Amygdala (tissue), 56 donors: ENCODE measurements around the gene LRRC42.
"Not testable (repeated sequence)": the region's sequence is repeated elsewhere in the genome, so short reads cannot be mapped to it uniquely, and the experiment has no call there.

Experiments used
- DNase-seq, 56 donors: peaks; one replicate each; lab custom pipeline; 2025; lab: John Stamatoyannopoulos, UW

LRRC42 gene

DNA sequence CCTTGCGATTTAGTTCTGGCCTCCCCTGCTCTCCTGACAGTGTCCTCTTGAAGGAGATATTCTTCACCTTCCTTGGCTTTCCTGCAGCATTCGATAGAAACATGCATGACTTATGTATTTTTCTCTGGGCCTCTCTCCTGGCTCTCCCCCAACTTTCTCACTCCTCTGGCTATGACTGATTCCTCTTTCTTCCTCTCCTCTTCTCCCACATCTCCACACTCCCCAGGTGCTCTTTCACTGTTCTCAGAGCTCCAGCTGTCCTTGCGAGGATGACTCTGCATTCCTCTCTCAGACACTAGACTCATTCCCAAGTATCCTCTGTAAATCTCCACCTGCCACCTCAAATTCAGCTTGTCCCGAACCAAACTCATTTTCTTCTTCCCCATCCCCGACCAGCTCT is 18.0 kb downstream of the LRRC42 start:
- no peak for DNase-seq

DNA sequence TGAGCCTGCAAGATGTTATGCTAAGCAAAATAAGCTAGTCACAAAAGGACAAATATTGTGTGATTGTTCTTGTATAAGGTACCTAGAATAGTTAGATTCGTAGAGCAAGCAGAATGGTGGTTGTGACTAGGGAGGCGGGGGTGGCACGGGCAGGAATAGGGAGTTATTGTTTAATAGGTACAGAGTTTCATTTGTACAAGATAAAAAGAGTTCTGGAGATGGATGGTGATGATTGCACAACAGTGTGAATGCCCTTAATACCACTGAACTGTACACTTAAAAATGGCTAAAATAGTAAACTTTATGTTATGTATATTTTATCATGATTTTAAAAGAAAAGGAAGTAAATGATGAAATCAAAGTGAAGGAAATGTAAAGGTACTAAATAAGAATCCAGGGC is 20.6 kb downstream of the LRRC42 start:
- no peak for DNase-seq

DNA sequence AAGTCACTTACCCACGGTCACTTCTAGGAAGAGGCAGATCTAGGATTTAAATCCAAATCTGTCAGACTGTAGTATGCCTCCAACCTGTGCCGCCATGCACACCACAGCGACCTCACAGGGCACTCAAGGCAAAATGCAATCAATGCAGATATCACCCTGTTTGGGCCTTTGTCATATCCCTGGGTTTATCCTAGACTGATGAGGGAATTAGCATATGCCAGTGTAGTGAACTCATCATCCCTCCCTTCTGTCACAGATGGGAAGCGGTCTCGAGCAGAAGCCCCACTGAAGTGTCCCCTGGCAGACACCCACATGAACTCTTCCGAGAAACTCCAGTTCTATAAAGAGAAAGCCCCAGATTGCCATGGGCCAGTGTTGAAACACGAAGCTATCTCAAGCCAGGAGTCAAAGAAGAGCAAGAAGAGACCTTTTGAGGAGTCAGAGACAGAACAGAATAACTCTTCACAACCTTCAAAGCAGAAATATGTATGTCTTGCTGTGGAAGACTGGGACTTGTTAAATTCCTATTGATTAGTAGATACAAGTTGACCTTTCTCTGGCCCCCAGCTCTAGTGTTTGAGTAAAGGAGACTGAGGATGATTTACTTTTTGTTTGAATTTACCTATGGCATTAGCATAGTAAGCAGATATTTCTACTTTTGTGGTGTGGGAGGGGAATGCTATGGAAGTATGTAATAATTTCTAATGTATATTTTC is 21.4 kb downstream of the LRRC42 start:
- no peak for DNase-seq

DNA sequence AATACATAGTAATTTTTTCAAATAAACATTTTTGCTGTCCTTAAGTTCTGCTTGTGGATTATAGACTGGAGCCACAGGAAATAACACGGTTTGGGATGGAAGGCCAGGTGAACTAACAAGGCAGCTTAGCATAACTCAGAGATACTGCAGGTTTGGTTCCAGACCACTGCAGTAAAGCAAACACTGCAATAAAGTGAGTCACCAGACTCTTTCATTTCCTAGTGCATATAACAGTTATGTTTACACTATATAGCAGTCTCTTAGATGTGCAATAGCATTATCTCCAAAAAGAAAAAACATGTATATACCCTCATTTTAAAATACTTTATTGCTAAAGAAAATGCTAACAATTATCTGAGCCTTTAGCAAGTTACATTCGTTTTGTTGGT is 22.0 kb downstream of the LRRC42 start:
- no peak for DNase-seq

DNA sequence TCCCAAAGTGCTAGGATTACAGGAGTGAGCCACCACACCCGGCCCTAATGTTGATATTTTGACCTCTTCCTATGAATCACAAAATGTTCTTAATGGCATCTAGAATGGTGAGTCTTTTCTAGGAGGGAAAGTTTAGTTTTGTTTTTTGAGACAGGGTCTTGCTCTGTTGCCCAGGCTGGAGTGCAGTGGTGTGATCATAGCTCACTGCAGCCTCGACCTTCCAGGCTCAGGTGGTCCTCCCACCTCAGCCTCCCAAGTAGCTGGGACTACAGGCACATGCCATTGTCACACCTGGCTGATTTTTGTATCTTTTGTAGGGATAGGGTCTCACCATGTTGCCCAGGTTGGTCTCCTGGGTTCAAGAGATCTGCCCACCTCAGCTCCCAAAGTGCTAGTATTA is 23.2 kb downstream of the LRRC42 start:
- DNase-seq, result not testable (repeated sequence)

DNA sequence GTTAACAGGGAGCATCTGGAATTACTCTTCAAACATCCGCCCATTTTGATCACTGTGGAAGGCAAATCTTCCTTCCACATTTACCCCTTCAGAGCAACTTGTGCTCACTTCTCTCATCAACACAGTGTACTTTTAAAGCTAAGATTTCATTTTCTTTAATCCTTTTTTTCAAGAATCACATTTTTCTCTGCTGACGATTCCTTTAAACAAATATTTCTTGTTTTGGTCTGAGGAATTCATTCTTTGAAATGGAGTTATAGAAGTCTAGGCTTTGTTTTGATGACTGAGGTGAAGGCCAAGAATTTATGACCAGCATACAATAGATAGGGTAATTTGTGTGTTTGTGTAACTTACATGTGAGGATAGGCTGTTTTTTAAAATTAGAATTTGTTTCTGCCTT is 25.6 kb downstream of the LRRC42 start:
- DNase-seq, result no peak

DNA sequence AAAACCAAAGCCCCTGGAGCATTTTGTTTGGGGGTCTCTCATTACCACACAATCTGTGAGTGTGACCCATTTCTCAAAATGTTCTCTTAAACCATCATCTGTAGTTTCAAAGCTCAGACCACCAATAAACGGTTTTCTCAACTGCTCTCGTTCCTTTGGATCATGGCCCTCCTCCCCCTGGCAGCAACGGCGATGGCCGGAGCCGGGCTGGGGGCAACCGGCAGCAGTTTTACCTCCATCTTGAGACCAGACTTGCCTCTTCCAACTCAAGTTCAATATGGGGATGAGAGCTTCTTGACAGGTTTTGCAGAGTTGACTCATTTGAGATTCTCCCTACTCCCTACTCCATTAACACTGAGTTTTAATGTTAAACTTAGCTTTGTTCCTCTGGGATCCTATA is 29.7 kb downstream of the LRRC42 start:
- DNase-seq, result no peak

DNA sequence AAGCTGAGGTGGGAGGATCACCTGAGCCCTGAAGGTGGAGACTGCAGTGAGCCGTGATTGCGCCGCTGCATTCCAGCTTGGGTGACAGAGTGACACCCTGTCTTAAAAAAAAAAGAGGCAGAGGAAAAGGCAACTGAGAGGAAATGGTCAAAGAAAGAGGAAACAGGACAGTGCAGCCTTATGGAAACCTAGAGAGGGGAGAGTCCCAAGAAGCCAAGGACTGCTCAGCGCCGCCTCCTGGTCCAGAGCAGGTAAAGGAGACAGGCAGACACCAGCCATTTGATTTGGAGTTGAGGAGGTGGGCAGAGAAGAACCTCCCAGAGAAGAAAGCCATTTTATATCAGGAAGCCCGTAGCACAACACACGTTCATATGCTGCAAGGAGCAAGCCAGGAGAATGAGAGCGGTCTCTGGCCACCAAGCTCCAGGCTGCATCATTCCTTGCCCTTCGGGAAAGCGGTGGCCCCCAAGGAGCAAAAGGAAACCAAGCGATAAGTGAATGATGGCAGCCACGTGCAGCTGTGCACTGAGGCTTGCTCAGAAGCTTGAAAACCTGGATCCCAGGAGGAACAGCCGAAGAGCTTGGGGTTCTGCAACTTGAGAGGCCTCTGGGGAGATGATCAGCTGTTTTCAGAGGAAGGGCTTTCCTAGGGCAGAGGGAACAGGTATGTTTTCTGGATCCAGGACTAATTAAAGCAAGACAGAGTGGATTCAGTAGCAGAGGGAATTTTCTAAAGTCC is 33.7 kb downstream of the LRRC42 start:
- DNase-seq, result no peak

DNA sequence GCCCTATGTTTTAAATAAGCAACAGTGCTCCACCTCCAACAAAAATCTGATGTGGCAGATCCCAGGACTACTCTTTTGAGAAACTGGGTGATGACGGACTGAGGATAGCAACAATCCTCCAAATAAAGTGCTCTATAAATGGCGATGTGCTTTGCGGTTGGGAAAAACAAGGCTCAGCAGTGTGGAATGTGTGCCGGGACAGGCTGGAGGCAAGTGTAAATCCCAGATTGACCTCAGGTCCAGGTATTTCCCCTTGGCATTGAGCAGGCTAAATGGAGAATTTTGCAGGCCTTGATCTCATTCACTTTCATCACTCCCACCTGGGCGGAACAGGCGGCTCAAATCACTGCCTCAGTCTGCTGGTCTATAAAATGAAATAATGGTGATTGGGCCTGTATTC is 35.1 kb downstream of the LRRC42 start:
- DNase-seq, result no peak

DNA sequence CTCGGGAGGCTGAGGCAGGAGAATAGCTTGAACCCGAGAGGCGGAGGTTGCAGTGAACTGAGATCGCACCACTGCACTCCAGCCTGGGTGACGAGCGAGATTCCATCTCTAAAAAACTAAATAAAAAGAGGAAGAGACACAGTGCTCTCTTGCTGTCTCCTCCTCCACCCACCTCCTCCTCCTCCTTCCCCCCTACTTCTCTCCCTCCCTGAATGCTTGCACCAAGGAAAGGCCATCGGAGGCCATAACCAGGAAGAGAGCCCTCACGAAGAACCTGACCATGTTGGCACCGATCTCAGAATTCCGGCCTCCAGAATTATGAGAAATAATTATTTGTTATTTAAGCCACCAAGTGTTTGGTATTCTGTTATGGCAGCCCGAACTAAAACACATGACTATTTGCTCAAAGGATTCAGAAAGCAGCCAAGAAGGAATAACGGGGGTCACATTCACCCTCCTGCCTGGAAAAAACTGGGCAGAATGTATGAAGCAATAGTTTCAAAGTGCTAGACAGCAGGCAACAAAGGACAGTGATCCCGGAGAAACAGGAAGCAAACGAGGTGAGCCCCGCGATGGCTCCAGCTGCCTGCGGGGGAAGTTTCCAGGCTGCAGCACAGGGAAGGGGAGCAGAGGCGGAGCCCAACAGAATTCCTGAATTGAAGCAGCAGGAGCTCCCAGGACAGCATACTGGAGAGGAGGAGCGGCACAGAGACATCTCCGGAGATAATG is 36.0 kb downstream of the LRRC42 start:
- DNase-seq, result peak in 6 of 56 donors; percentile 1 to 18 (median 6)

DNA sequence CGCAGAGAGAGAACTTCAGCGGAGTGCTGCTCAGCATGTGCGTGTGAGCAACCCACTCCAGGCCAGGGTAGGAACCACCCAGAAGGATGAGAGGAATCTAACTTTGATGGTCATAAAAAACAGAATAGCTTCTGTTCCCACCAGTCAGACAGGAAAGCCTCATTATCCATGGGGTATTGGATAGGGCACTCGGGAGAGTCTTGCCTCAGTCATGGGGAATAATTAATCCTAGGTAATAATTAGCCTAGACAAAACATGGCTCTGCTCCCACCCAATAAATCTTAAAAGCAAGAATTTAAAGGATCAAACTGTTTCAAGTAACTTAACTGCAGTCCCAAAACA is 36.6 kb downstream of the LRRC42 start:
- no peak for DNase-seq

DNA sequence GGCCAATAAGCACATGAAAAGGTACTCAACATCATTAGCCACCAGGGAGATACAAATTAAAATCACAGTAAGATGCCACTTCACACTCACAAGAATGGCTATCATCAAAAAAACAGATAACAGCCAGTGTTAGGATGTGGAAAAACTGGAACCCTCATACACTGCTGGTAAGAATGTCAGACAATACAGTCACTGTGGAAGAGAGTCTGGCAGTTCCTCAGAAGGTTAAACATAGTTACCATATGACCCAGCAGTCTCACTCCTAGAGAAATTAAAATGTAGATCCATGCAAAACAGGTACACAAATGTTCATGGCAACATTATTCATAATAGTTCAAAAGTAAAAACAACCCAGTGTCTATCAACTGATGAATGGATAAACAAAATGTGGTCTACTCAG is 38.6 kb downstream of the LRRC42 start:
- DNase-seq, result no peak

DNA sequence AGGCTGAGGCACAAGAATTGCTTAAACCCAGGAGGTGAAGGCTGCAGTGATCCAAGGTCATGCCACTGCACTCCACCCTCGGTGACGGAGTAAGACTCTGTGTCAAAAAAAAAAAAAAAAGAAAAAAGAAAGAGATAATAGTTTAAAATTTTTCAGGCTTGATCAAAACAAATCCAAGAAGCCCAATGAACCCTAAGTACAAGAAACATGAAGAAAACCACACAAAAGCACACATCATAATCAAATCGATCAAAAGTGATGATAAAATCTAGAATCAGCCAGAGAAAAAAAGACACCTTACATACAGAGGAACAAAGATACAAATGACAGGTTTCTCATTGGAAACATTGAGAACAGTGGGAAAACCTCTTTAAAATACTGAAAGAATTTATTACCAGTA is 40.3 kb downstream of the LRRC42 start:
- DNase-seq, result no peak

DNA sequence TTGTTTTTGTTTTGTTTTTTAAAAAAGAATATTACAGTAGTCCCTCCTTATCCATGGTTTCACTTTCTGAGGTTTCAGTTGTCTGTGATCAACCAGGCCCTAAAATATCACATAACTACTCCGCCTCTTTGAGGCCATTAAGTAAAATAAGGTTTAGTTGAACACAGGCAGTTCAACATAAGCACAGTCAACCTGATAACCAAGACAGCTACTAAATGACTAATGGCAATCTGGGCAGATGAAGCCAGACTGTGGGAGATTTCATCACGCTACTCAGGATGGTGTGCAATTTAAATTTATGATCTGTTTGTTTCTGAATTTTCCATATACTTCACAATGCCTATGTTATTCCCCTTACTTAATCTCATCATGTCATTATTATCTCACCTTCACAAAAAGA is 41.7 kb downstream of the LRRC42 start:
- no peak for DNase-seq

DNA sequence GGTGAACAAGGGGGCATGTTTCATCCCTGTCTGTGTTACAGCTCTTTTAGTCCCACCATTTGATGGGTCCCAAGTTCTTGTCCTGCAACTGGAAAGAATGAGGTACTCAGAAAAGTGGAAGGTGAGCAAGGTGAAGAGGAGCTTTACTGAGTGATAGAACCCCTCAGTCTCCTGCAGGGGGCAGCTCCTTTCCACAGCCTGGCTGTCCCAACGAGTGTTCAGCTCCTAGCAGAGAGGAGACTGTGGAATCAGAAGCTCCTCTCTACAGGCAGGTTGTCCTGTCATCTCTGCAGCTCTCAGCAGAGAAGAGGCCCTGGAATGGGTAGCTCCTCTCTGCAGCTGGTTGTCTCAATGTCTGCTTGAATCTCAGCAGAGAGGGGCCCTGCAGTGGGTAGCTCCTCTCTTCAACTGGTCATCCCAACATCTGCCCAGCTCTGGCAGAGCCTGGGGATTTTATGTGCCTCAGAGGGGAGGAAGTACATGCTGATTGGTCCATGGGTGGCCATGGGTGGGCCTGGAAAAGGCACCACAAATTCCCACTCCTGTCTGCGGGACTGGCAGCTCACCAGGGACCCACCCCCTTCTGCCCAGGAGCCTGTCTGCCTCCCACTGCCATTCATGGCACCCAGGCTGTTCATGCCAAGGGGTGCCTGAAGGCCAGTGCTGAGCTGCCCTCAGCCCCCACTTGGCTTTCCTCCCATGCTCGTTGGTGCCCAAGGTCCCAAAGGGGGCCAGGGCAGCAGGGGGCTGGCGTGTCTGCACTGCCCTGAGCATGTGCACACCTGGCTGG is 46.1 kb downstream of the LRRC42 start:
- peak in 1 of 56 donors; percentile 14 for DNase-seq

DNA sequence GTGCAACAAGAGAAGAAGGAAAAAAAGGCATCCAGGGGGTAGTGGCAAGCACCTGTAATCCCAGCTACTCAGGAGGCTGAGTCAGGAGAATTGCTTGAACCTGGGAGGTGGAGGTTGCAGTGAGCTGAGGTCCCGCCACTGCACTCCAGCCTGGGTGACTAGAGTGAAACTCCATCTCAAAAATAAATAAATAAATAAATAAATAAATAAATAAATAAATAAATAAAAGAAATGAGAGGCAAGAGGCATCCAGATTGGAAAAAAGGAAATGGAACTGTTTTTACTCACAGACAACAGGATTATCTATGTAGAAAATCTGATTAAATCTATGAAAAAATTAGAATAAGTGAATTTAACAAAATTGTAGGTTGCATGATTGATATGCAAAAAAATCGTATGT is 48.4 kb downstream of the LRRC42 start:
- DNase-seq, result not testable (repeated sequence)

DNA sequence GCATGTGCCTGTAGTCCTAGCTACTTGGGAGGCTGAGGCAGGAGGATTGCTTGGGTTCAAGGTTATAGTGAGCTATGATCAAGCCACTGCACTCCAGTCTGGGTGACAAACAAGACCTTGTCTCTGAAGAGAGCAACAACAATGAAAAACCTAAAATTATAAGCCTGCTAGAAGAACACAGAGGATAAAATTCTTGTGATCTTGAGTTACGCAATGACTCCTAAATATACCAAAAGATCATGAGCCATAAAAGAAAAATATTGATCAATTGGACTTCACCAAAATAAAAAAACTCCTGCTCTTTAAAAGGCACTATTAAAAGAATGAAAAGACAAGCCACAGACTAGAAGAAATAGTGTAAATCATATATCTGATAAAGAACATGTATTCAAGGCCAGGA is 49.5 kb downstream of the LRRC42 start:
- DNase-seq, result no peak

DNA sequence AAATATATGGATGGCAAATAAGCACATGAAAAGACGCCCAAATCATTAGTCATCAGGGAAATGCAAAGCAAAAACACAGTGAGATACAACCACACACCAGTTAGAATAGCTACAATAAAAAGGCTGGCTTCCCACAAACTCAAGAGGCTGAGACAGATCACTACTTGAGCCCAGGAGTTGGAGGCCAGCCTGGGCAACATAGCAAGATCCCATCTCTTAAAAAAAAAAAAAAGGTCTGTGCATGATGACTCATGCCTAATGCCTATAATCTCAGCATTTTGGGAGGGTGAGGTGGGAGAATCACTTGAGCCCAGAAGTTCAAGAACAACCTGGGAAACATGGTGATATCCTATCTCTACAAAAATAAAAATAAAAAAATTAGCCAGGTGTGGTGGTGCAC is 52.1 kb downstream of the LRRC42 start:
- no peak for DNase-seq

DNA sequence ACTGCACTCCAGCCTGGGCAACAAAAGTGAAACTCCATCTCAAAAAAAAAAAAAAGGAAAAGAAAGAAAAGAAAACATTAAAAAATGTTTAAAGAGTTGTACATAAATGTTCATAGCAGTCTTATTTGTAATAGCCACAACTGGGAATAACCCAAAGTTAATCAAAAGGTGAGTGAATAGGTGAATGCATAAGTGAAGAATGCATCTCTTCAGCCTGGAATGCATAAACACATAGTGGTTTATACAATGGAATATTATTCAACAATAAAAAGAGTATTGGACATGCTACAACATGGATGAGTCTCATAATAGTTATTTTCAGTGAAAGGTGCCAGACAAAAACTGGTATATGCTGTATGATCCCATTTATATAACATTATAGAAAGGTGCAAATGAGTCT is 53.8 kb downstream of the LRRC42 start:
- no peak for DNase-seq

DNA sequence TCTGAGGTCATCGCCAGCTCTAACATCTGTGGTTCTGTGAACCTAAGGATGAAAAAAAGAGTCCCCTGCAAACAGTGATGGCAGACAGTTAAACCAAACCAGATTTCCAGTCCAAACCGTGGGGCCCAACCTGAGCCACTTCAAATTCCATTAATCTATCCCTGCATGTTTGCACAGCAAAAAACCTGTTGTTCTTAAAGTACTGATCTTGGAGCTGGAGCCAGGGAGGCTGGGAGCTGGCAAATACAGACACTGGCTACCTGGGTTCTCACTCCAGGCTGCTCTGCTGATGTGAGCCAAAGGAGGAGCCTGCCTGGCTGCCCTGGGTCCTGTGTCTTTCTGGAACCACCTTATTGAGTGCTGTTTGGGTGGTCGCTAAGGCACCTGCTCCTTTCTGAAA is 55.4 kb downstream of the LRRC42 start:
- no peak for DNase-seq
